ENCODE results near the gene AKAP8. TPM values are rescaled to one million over a fixed set of nuclear protein-coding genes. Genes with fewer than 3 reads are reported as not detected.
"Not testable (repeated sequence)": the region's sequence is repeated elsewhere in the genome, so short reads cannot be mapped to it uniquely, and the experiment has no call there.

Gene AKAP8
- total RNA-seq, 1 experiment from 2014 or later = 35.8 TPM

GRCh38 chr19:15396436-15396835 lies 16.8 kb upstream of the AKAP8 start:
- intact Hi-C loops (cut with micrococcal nuclease; ENCODE audit: unreplicated experiment) = no loop called here
- H3K27me3 Mint-ChIP-seq (ENCODE audit: unreplicated experiment) = no peaks in the 10 kb centered on the region
- H3K9me3 Mint-ChIP-seq (ENCODE audit: low read depth, unreplicated experiment) = no peaks in the 10 kb centered on the region
- no peaks in the 10 kb centered on the region for H3K4me1 Mint-ChIP-seq (ENCODE audit: low read depth, unreplicated experiment)
- H3K4me3 Mint-ChIP-seq (ENCODE audit: low read depth, unreplicated experiment) = no peak overlapping the region
- CTCF ChIA-PET = no interaction called here
- H3K36me3 Mint-ChIP-seq (ENCODE audit: insufficient read depth, unreplicated experiment) = peaks cover 54% of the 10 kb centered on the region
- TF ChIP-seq CTCF (IDR thresholded peaks at IDR 0.05; ENCODE audit: unreplicated experiment) = no peak
- DNase-seq = no peak
- BruUV-seq (replicated peaks) = no TSS peak
- H3K27ac Mint-ChIP-seq (ENCODE audit: unreplicated experiment) = no peak overlapping the region

DNA sequence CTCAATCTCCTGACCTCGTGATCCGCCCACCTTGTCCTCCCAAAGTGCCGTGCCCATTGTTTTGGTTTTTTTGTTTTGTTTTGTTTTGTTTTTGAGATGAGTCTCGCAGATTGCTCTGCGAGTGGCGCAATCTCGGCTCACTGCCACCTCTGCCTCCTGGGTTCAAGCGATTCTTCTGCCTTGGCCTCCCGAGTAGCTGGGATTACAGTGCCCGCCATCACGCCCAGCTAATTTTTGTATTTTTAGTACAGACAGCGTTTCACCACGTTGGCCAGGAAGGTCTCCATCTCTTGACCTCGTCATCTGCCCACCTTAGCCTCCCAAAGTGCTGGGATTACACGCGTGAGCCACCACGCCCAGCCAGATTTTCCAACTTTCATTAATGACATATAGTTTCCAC lies 15.7 kb upstream of the AKAP8 start:
- DNase-seq; CTCF ChIA-PET; H3K27ac Mint-ChIP-seq (ENCODE audit: unreplicated experiment); H3K4me1 Mint-ChIP-seq (ENCODE audit: low read depth, unreplicated experiment); BruUV-seq (replicated peaks); intact Hi-C loops (cut with micrococcal nuclease; ENCODE audit: unreplicated experiment); H3K9me3 Mint-ChIP-seq (ENCODE audit: low read depth, unreplicated experiment); H3K4me3 Mint-ChIP-seq (ENCODE audit: low read depth, unreplicated experiment); H3K27me3 Mint-ChIP-seq (ENCODE audit: unreplicated experiment): not testable (repeated sequence)
- peaks cover 49% of the 10 kb centered on the region for H3K36me3 Mint-ChIP-seq (ENCODE audit: insufficient read depth, unreplicated experiment)

DNA sequence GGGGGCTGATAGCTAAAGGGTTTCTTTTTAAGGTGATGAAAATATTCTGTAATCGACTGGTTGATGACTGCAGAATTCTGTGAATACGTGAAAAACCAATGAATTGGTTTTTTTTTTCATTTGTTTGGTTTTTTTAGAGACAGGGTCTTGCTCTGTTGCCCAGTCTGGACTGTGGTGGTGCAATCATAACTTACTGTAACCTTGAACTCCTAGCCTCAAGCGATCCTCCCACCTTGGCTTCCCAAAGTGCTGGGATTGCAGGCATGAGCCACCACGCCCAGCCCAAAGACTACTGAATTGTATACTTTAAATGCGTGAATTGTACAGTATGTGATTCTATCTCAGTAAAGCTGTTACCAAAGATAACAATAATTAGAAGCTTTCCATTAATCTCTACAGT lies 14.8 kb upstream of the AKAP8 start:
- no peak for DNase-seq
- CTCF ChIA-PET = no interaction called here
- Mint-ChIP-seq H3K36me3 (ENCODE audit: insufficient read depth, unreplicated experiment) (peaks cover 41% of the 10 kb centered on the region), H3K9me3 (ENCODE audit: low read depth, unreplicated experiment) (no peaks in the 10 kb centered on the region), H3K27ac (ENCODE audit: unreplicated experiment) (no peak overlapping the region), H3K4me1 (ENCODE audit: low read depth, unreplicated experiment) (no peaks in the 10 kb centered on the region), H3K4me3 (ENCODE audit: low read depth, unreplicated experiment) (no peak overlapping the region), H3K27me3 (ENCODE audit: unreplicated experiment) (no peaks in the 10 kb centered on the region)
- intact Hi-C loops (cut with micrococcal nuclease; ENCODE audit: unreplicated experiment) = no loop called here
- BruUV-seq (replicated peaks) = TSS peak; percentile 11
- no peak for TF ChIP-seq CTCF (IDR thresholded peaks at IDR 0.05; ENCODE audit: unreplicated experiment)

GRCh38 chr19:15393963-15394362 lies 14.4 kb upstream of the AKAP8 start:
- Mint-ChIP-seq H3K4me1 (ENCODE audit: low read depth, unreplicated experiment) (no peaks in the 10 kb centered on the region), H3K36me3 (ENCODE audit: insufficient read depth, unreplicated experiment) (peaks cover 43% of the 10 kb centered on the region), H3K4me3 (ENCODE audit: low read depth, unreplicated experiment) (no peak overlapping the region), H3K27ac (ENCODE audit: unreplicated experiment) (no peak overlapping the region), H3K27me3 (ENCODE audit: unreplicated experiment) (no peaks in the 10 kb centered on the region), H3K9me3 (ENCODE audit: low read depth, unreplicated experiment) (no peaks in the 10 kb centered on the region)
- no TSS peak for BruUV-seq (replicated peaks)
- intact Hi-C loops (cut with micrococcal nuclease; ENCODE audit: unreplicated experiment) = no loop called here
- CTCF ChIA-PET = no interaction called here
- TF ChIP-seq CTCF (IDR thresholded peaks at IDR 0.05; ENCODE audit: unreplicated experiment) = no peak
- no peak for DNase-seq

DNA sequence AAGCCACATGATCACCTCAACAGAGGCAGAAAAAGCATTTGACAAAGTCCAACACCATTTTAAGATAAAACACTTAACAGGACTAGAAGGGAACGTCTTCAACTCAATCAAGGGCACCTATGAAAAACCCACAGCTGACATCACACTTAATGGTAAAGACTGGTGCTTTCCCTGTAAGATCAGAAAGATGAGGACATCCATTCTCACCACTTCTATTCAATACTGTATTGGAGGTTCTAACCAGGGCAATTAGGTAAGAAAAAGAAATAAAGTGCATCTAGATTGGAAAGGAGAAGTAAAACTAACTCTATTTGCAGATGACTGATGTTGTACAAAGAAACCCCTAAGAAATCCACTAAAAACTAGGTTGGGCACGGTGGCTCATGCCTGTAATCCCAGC lies 11.2 kb upstream of the AKAP8 start:
- no peaks in the 10 kb centered on the region for H3K9me3 Mint-ChIP-seq (ENCODE audit: low read depth, unreplicated experiment)
- no peaks in the 10 kb centered on the region for H3K27me3 Mint-ChIP-seq (ENCODE audit: unreplicated experiment)
- intact Hi-C loops (cut with micrococcal nuclease; ENCODE audit: unreplicated experiment) = no loop called here
- peaks cover 23% of the 10 kb centered on the region for H3K36me3 Mint-ChIP-seq (ENCODE audit: insufficient read depth, unreplicated experiment)
- BruUV-seq (replicated peaks) = no TSS peak
- CTCF ChIA-PET = no interaction called here
- H3K27ac Mint-ChIP-seq (ENCODE audit: unreplicated experiment) = no peak overlapping the region
- no peak for DNase-seq
- H3K4me3 Mint-ChIP-seq (ENCODE audit: low read depth, unreplicated experiment) = no peak overlapping the region
- no peak for TF ChIP-seq CTCF (IDR thresholded peaks at IDR 0.05; ENCODE audit: unreplicated experiment)
- no peaks in the 10 kb centered on the region for H3K4me1 Mint-ChIP-seq (ENCODE audit: low read depth, unreplicated experiment)

All from Calu3 (cell line).